Panc1 (cell line): ENCODE measurements around the gene WDR90. TPM values are rescaled to one million over a fixed set of nuclear protein-coding genes. Genes with fewer than 3 reads are reported as not detected.

Source experiments
- ATAC-seq: fragments of 200-7000 bp; cut with Tn5 transposase; 2 replicates; pipeline ENCODE4 v1.9.1; 2020; ENCODE audit warnings: mild to moderate bottlenecking, moderate library complexity
- BruUV-seq: library from RNA; stranded (reverse); fragments of 400-500 nt; replicated peaks from 2 replicates; lab custom pipeline; 2021; lab: Mats Ljungman, UMichigan
- CTCF ChIA-PET: fragments of 300-600 bp; sonication (Branson Sonifier 250); formaldehyde crosslinking; loops from one replicate; lab custom pipeline; 2022; ENCODE audit warnings: antibody characterized with exemption; lab: Charles Lee
- POLR2A ChIA-PET: fragments of 300-600 bp; sonication (Branson Sonifier 250); formaldehyde crosslinking; loops from one replicate; lab custom pipeline; 2022; ENCODE audit warnings: antibody characterized with exemption; lab: Charles Lee
- DNase-seq: peaks from one replicate; pipeline ENCODE4 v3.0.0-alpha.2; 2010; ENCODE audit warnings: low read depth, low spot score
- H3K27ac ChIP-seq: 2 replicates; pipeline ENCODE4 v1.5.1; 2011; ENCODE audit warnings: mild to moderate bottlenecking, low read length, inconsistent platforms
- H3K27me3 ChIP-seq: fragments of 200-500 bp; sonication (Bioruptor generic); 2 replicates; pipeline ENCODE4 v1.6.0; 2014; ENCODE audit warnings: low read length, inconsistent platforms; ENCODE audit not compliant: control insufficient read depth, insufficient read depth
- H3K36me3 ChIP-seq: fragments of 200-500 bp; sonication (Bioruptor generic); 2 replicates; pipeline ENCODE4 v1.5.1; 2014; ENCODE audit warnings: inconsistent platforms, mild to moderate bottlenecking, low read length, moderate library complexity; ENCODE audit not compliant: control insufficient read depth, insufficient read depth
- H3K4me1 ChIP-seq: 2 replicates; pipeline ENCODE4 v1.5.1; 2011; ENCODE audit warnings: inconsistent platforms, mild to moderate bottlenecking, low read length, moderate library complexity; ENCODE audit not compliant: control insufficient read depth, insufficient read depth
- H3K4me3 ChIP-seq, 2 experiments: 2 replicates each; pipeline ENCODE4 v1.5.1; 2011 to 2012; ENCODE audit warnings: low read depth in 2 of 2, low read length in 2 of 2, mild to moderate bottlenecking in 2 of 2, inconsistent platforms in 1 of 2, moderate library complexity in 1 of 2
- H3K9me3 ChIP-seq: fragments of 200-500 bp; sonication (Bioruptor generic); 2 replicates; pipeline ENCODE4 v1.5.1; 2014; ENCODE audit warnings: low read depth, mild to moderate bottlenecking, inconsistent platforms, low read length, moderate library complexity; ENCODE audit not compliant: control insufficient read depth, insufficient read depth
- CTCF ChIP-seq: fragments of 450-650 bp; IDR thresholded peaks from 2 replicates; pipeline ENCODE4 v1.5.1; 2017; ENCODE audit warnings: mild to moderate bottlenecking
- POLR2AphosphoS5 ChIP-seq: IDR thresholded peaks from 2 replicates; pipeline ENCODE4 v1.6.1; 2012; ENCODE audit warnings: mild to moderate bottlenecking, low read depth, low read length, moderate library complexity
- REST ChIP-seq, 2 experiments: IDR thresholded peaks; 2 replicates each; pipeline ENCODE4 v1.6.1; 2011 to 2012; ENCODE audit warnings: low read depth in 2 of 2, control low read depth in 1 of 2, low read length in 1 of 2, mild to moderate bottlenecking in 1 of 2, moderate library complexity in 1 of 2; ENCODE audit not compliant: insufficient read depth in 1 of 2
- SIN3A ChIP-seq: IDR thresholded peaks from 2 replicates; pipeline ENCODE4 v1.6.1; 2012; ENCODE audit warnings: low read depth, mild to moderate bottlenecking, low read length, moderate library complexity, borderline replicate concordance; ENCODE audit not compliant: insufficient read depth
- TCF7L2 ChIP-seq: IDR thresholded peaks from 2 replicates; pipeline ENCODE4 v1.6.1; 2011; ENCODE audit warnings: mild to moderate bottlenecking, low read depth, low read length, inconsistent platforms
- in situ Hi-C: cut with HindIII; loops from 2 replicates; pipeline ENCODE4 v1.10.0; 2016; ENCODE audit warnings: low sequenced_read_pairs, low pct_unique_long_range_greater_than_20kb
- intact Hi-C: fragments of 100-400 bp; cut with micrococcal nuclease; formaldehyde crosslinking; loops from one replicate; pipeline ENCODE4 v1.10.0; 2022; ENCODE audit not compliant: unreplicated experiment
- total RNA-seq: library from RNA; stranded (reverse); gene quantifications from one replicate; pipeline ENCODE4 v1.2.1, GENCODE V29; 2021; ENCODE audit not compliant: unreplicated experiment

WDR90 gene
- total RNA-seq, 1 experiment from 2014 or later: 58.9 TPM

- TF ChIP-seq CTCF: no peak
- TF ChIP-seq REST (IDR thresholded peaks at IDR 0.05; ENCODE audit: insufficient read depth in 1 of 2, low read depth in 2 of 2, low read length in 1 of 2): no peak
- no peak for TF ChIP-seq TCF7L2
- no peak for TF ChIP-seq SIN3A
- no peak for TF ChIP-seq POLR2AphosphoS5
- no TSS peak for BruUV-seq
- no peaks in the 10 kb centered on the region for H3K27me3 ChIP-seq
- ChIA-PET CTCF (no interaction called here), POLR2A (no interaction called here)
- DNase-seq (no peak), ATAC-seq (no peak)
- no peaks in the 10 kb centered on the region for H3K9me3 ChIP-seq
- no peak overlapping the region for H3K4me3 ChIP-seq
- H3K36me3 ChIP-seq: no peaks in the 10 kb centered on the region
- intact Hi-C loops (no loop called here), in situ Hi-C loops (no loop called here)
- peaks cover 15% of the 10 kb centered on the region for H3K4me1 ChIP-seq
- no peak overlapping the region for H3K27ac ChIP-seq
These were observed 13.4 kb downstream of the WDR90 start for GRCh38 chr16:662597-662996.

- in situ Hi-C loops (no loop called here), intact Hi-C loops (no loop called here)
- POLR2A ChIA-PET: no interaction called here
- Histone ChIP-seq H3K9me3 (no peaks in the 10 kb centered on the region), H3K36me3 (peaks cover 3% of the 10 kb centered on the region; the same call in 1 of the 2 replicates), H3K27me3 (no peaks in the 10 kb centered on the region), H3K4me1 (peaks cover 10% of the 10 kb centered on the region), H3K4me3 (no peak overlapping the region), H3K27ac (no peak overlapping the region)
- BruUV-seq: no TSS peak
- CTCF ChIA-PET: no interaction called here
- TF ChIP-seq SIN3A (no peak), POLR2AphosphoS5 (no peak), REST (IDR thresholded peaks at IDR 0.05; ENCODE audit: insufficient read depth in 1 of 2, low read depth in 2 of 2, low read length in 1 of 2) (no peak)
- DNase-seq: no peak
- no peak for ATAC-seq
These were observed 17.4 kb downstream of the WDR90 start for GRCh38 chr16:666572-666971.
